ENCODE measurements around the gene TRIM4.

- TF ChIP-seq CTCF (IDR thresholded peaks at IDR 0.05) (peak; percentile 36 to 63 (median 48)), POLR2A (IDR thresholded peaks at IDR 0.05) (no peak)
Observed at GRCh38 chr7:99949645-99950228, 30.4 kb upstream of the TRIM4 start.

Measured in adrenal gland (tissue), 5 donors.